ENCODE results near the gene COL23A1.

- no peak for TF ChIP-seq CTCF (IDR thresholded peaks at IDR 0.05; ENCODE audit: control extremely low read depth in 1 of 3, insufficient read depth in 1 of 3, low read depth in 1 of 3, low read length in 3 of 3)
- no peak for TF ChIP-seq TBP (IDR thresholded peaks at IDR 0.05; ENCODE audit: low read depth, low read length)
- TF ChIP-seq TAF1 (IDR thresholded peaks at IDR 0.05; ENCODE audit: low read depth, low read length): no peak
- no peak for TF ChIP-seq SP2 (IDR thresholded peaks at IDR 0.05; ENCODE audit: low read length)
- TF ChIP-seq POLR2A (IDR thresholded peaks at IDR 0.05; ENCODE audit: control extremely low read depth in 1 of 2, low read depth in 2 of 2, low read length in 2 of 2): no peak
- no peak for TF ChIP-seq RFX5 (IDR thresholded peaks at IDR 0.05; ENCODE audit: borderline replicate concordance, low read depth, low read length)
- no peak for TF ChIP-seq EZH2 (IDR thresholded peaks at IDR 0.05; ENCODE audit: low read depth, low read length, severe bottlenecking)
- TF ChIP-seq FOSL1 (IDR thresholded peaks at IDR 0.05; ENCODE audit: insufficient read depth, low read depth, low read length): no peak
- no peak for TF ChIP-seq BCL11A (IDR thresholded peaks at IDR 0.05; ENCODE audit: low read depth in 2 of 2, low read length in 2 of 2)
- no peak for TF ChIP-seq CHD2 (IDR thresholded peaks at IDR 0.05; ENCODE audit: low read length)
- TF ChIP-seq POU5F1 (IDR thresholded peaks at IDR 0.05; ENCODE audit: low read depth, low read length): no peak
- TF ChIP-seq YY1 (IDR thresholded peaks at IDR 0.05; ENCODE audit: low read depth, low read length): no peak
- no peak for TF ChIP-seq RBBP5 (IDR thresholded peaks at IDR 0.05; ENCODE audit: borderline replicate concordance, low read depth, low read length)
- no peak for TF ChIP-seq JUN (IDR thresholded peaks at IDR 0.05; ENCODE audit: low read depth, low read length)
Observed at GRCh38 chr5:178582291-178582690, 7.9 kb downstream of the COL23A1 start.

All from H1 (cell line).